IPS-15b (cell line): Measurements from ENCODE around the gene RTP4.

Experiments
- H3K27me3 ChIP-seq: one replicate; pipeline ENCODE4 v1.6.1; 2013; ENCODE audit warnings: low read length; ENCODE audit not compliant: control insufficient read depth, insufficient read depth
- H3K36me3 ChIP-seq: one replicate; pipeline ENCODE4 v1.6.1; 2013; ENCODE audit warnings: low read length; ENCODE audit not compliant: control insufficient read depth, insufficient read depth
- H3K4me1 ChIP-seq: one replicate; pipeline ENCODE4 v1.6.1; 2013; ENCODE audit warnings: mild to moderate bottlenecking, low read length; ENCODE audit not compliant: control insufficient read depth, insufficient read depth
- H3K4me3 ChIP-seq: one replicate; pipeline ENCODE4 v1.5.1; 2013; ENCODE audit warnings: low read depth, low read length
- H3K9ac ChIP-seq: one replicate; pipeline ENCODE4 v1.6.1; 2013; ENCODE audit warnings: low read depth, mild to moderate bottlenecking, low read length
- H3K9me3 ChIP-seq: one replicate; pipeline ENCODE4 v1.6.1; 2013; ENCODE audit warnings: mild to moderate bottlenecking, low read length; ENCODE audit not compliant: control insufficient read depth, insufficient read depth

Gene RTP4, protein sequence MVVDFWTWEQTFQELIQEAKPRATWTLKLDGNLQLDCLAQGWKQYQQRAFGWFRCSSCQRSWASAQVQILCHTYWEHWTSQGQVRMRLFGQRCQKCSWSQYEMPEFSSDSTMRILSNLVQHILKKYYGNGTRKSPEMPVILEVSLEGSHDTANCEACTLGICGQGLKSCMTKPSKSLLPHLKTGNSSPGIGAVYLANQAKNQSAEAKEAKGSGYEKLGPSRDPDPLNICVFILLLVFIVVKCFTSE

GRCh38 chr3:187368251-187369088 is at the start of gene RTP4:
TSS of gene RTP4 (plus strand) at chr3:187368385. CDS start at chr3:187368442, 57 bp downstream.
- Histone ChIP-seq H3K9me3 (no peaks in the 10 kb centered on the region), H3K27me3 (no peaks in the 10 kb centered on the region), H3K4me3 (no peak within 1 kb of the TSS), H3K4me1 (peaks cover 3% of the 10 kb centered on the region), H3K36me3 (no peaks in the 10 kb centered on the region), H3K9ac (no peak within 1 kb of the TSS)

- H3K4me3 ChIP-seq, result no peak overlapping the region
- H3K36me3 ChIP-seq, result no peaks in the 10 kb centered on the region
- H3K27me3 ChIP-seq, result no peaks in the 10 kb centered on the region
- H3K9me3 ChIP-seq, result no peaks in the 10 kb centered on the region
- no peak overlapping the region for H3K9ac ChIP-seq
- no peaks in the 10 kb centered on the region for H3K4me1 ChIP-seq
These were observed 49.2 kb upstream of the RTP4 start for GRCh38 chr3:187318819-187319616.

DNA sequence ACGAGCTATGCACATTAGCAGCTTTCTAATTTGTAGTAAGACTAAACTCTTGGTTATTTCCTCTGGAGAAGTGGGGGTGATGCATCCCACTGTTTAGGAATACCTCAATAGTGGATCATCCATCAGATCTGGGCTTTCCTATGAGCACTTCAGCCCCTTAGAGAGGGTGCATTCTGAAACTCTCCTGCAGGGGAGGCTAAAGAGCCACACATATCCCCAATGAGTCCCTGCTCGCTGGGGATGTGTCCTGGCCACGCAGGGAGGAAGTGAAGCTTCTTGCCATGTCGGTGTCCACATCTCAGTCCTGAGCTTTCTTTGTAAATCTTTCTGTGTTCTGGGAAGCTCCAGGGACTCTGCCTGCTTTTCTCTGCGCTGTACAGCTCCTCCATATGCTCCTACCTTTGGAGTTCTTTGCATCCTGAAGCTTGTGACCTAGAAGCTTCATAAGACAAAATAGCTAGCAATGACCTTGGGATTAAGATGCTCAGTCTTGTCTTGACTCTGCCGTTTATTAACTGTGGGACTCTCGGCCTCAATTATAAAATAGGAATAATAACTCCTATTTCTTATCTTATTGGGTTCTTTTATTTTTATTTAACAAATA is 48.4 kb upstream of the RTP4 start:
- Histone ChIP-seq H3K27me3 (no peaks in the 10 kb centered on the region), H3K9ac (no peak overlapping the region), H3K4me3 (no peak overlapping the region)

DNA sequence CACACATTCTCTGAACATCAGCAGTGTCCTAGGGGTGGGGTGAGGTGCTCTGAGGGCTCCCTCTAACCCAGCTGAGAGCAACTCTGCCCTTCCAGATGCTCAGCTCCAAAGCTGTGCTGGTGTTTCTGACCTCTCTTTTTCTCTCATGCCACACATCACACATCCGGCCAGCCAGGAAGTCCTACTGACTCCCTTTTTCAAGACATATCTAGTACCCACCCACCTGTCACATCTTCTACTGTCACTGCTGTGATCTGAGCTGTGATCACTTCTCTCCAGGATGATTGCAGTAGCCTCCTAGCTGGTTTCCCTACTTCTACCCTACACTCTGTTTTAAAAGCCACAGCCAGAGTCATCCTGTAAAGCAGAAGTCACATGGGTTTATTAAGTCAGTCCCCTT is 46.4 kb upstream of the RTP4 start:
- Histone ChIP-seq H3K36me3 (no peaks in the 10 kb centered on the region), H3K27me3 (no peaks in the 10 kb centered on the region), H3K9me3 (no peaks in the 10 kb centered on the region), H3K9ac (no peak overlapping the region), H3K4me3 (no peak overlapping the region), H3K4me1 (no peaks in the 10 kb centered on the region)

More for the DNA sequence above, 48.4 kb upstream of the RTP4 start:
- Histone ChIP-seq H3K4me1 (no peaks in the 10 kb centered on the region), H3K36me3 (no peaks in the 10 kb centered on the region), H3K9me3 (no peaks in the 10 kb centered on the region)

GRCh38 chr3:187322291-187322690 is 45.9 kb upstream of the RTP4 start:
- Histone ChIP-seq H3K9me3 (no peaks in the 10 kb centered on the region), H3K4me1 (no peaks in the 10 kb centered on the region), H3K9ac (no peak overlapping the region), H3K4me3 (no peak overlapping the region), H3K36me3 (no peaks in the 10 kb centered on the region), H3K27me3 (no peaks in the 10 kb centered on the region)

GRCh38 chr3:187323091-187323490 is 45.1 kb upstream of the RTP4 start:
- Histone ChIP-seq H3K9ac (no peak overlapping the region), H3K4me1 (no peaks in the 10 kb centered on the region), H3K27me3 (no peaks in the 10 kb centered on the region), H3K9me3 (no peaks in the 10 kb centered on the region), H3K36me3 (no peaks in the 10 kb centered on the region), H3K4me3 (no peak overlapping the region)

- Histone ChIP-seq H3K36me3 (no peaks in the 10 kb centered on the region), H3K27me3 (no peaks in the 10 kb centered on the region), H3K9me3 (no peaks in the 10 kb centered on the region), H3K9ac (no peak overlapping the region), H3K4me1 (no peaks in the 10 kb centered on the region), H3K4me3 (no peak overlapping the region)
These were observed 42.6 kb upstream of the RTP4 start for GRCh38 chr3:187325632-187326031.

GRCh38 chr3:187327845-187328244 is 40.3 kb upstream of the RTP4 start:
- H3K9me3 ChIP-seq, result no peaks in the 10 kb centered on the region
- no peaks in the 10 kb centered on the region for H3K36me3 ChIP-seq

GRCh38 chr3:187328691-187329090 is 39.5 kb upstream of the RTP4 start:
- no peaks in the 10 kb centered on the region for H3K9me3 ChIP-seq
- no peaks in the 10 kb centered on the region for H3K36me3 ChIP-seq
- no peak overlapping the region for H3K9ac ChIP-seq
- H3K27me3 ChIP-seq, result no peaks in the 10 kb centered on the region
- H3K4me1 ChIP-seq, result no peaks in the 10 kb centered on the region
- no peak overlapping the region for H3K4me3 ChIP-seq

More at GRCh38 chr3:187327845-187328244, 40.3 kb upstream of the RTP4 start:
- no peak overlapping the region for H3K4me3 ChIP-seq
- no peak overlapping the region for H3K9ac ChIP-seq
- no peaks in the 10 kb centered on the region for H3K4me1 ChIP-seq
- H3K27me3 ChIP-seq, result no peaks in the 10 kb centered on the region

DNA sequence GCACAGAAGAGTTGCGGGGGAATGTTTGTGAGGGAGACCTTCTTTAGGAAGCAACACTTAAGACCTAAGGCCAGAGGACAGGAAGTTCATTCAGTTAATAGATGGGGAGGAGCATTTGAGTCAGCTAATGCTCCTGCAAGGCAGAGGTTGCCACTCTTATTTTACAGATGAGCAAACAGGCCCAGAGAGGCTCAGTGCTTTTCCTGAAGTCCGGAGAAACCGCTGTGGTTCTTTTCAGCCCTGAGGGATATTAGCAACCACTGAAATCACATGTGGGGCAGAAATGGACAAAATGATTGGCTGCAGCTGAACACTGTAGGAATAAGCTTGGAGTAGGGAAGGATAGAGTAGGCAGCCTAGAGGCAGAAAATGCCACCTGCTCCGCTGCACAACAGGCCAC is 33.3 kb upstream of the RTP4 start:
- no peak overlapping the region for H3K4me3 ChIP-seq
- H3K36me3 ChIP-seq, result no peaks in the 10 kb centered on the region
- no peaks in the 10 kb centered on the region for H3K9me3 ChIP-seq
- H3K27me3 ChIP-seq, result no peaks in the 10 kb centered on the region
- H3K4me1 ChIP-seq, result no peaks in the 10 kb centered on the region
- no peak overlapping the region for H3K9ac ChIP-seq

GRCh38 chr3:187336322-187336721 is 31.9 kb upstream of the RTP4 start:
- no peaks in the 10 kb centered on the region for H3K36me3 ChIP-seq
- no peaks in the 10 kb centered on the region for H3K4me1 ChIP-seq
- no peaks in the 10 kb centered on the region for H3K9me3 ChIP-seq
- no peak overlapping the region for H3K4me3 ChIP-seq
- no peak overlapping the region for H3K9ac ChIP-seq
- no peaks in the 10 kb centered on the region for H3K27me3 ChIP-seq
